ENCODE measurements around the gene TLCD2. TPM values are rescaled to one million over a fixed set of nuclear protein-coding genes. Genes with fewer than 3 reads are reported as not detected.

Gene TLCD2
- total and polyA plus RNA-seq, 5 donors: 1.5 to 6.1 (median 2.1) TPM

- intact Hi-C loops (cut with DNase I): no loop called here
- H3K27me3 ChIP-seq (ENCODE audit: control insufficient read depth, insufficient read depth): no peaks in the 10 kb centered on the region
- no peak for ATAC-seq
- no peak overlapping the region for H3K4me3 ChIP-seq (ENCODE audit: low read length)
- 96% methylated on average over 10 of the region's 10 CpGs for WGBS
- H3K27ac ChIP-seq (ENCODE audit: low read length): no peak overlapping the region
- H3K9me3 ChIP-seq (ENCODE audit: control insufficient read depth, low read length): no peaks in the 10 kb centered on the region
- no peak for DNase-seq
- H3K4me1 ChIP-seq (ENCODE audit: control insufficient read depth, insufficient read depth, low read length): peaks cover 7% of the 10 kb centered on the region
These were observed 25.2 kb upstream of the TLCD2 start for GRCh38 chr17:1735418-1735817.

DNA sequence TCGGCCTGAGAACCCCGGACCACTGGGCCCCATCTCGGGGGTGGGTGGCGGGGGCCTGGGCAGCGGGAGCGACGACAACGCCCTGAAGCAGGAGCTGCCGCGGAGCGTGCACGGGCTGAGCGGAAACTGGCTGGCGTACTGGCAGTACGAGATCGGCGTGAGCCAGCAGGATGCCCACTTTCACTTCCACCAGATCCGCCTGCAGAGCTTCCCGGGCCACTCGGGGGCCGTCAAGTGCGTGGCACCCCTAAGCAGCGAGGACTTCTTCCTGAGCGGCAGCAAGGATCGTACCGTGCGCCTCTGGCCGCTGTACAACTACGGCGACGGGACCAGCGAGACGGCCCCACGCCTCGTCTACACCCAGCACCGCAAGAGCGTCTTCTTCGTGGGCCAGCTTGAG lies 23.6 kb upstream of the TLCD2 start:
- DNase-seq (peak in 1 of 3 donors; percentile 53), ATAC-seq (no peak)
- H3K27me3 ChIP-seq (ENCODE audit: control insufficient read depth, insufficient read depth): no peaks in the 10 kb centered on the region
- H3K4me3 ChIP-seq (ENCODE audit: low read length): no peak overlapping the region
- no peak overlapping the region for H3K27ac ChIP-seq (ENCODE audit: low read length)
- H3K9me3 ChIP-seq (ENCODE audit: control insufficient read depth, low read length): no peaks in the 10 kb centered on the region
- intact Hi-C loops (cut with DNase I): no loop called here
- 96% methylated on average over 38 of the region's 38 CpGs for WGBS
- H3K4me1 ChIP-seq (ENCODE audit: control insufficient read depth, insufficient read depth, low read length): peaks cover 7% of the 10 kb centered on the region

GRCh38 chr17:1732833-1733321 lies 22.7 kb upstream of the TLCD2 start:
- DNase-seq (no peak), ATAC-seq (no peak)
- no peak overlapping the region for H3K27ac ChIP-seq (ENCODE audit: low read length)
- WGBS: 71% methylated on average over 11 of the region's 11 CpGs
- H3K9me3 ChIP-seq (ENCODE audit: control insufficient read depth, low read length): no peaks in the 10 kb centered on the region
- H3K27me3 ChIP-seq (ENCODE audit: control insufficient read depth, insufficient read depth): no peaks in the 10 kb centered on the region
- intact Hi-C loops (cut with DNase I): no loop called here
- H3K4me1 ChIP-seq (ENCODE audit: control insufficient read depth, insufficient read depth, low read length): peaks cover 7% of the 10 kb centered on the region
- no peak overlapping the region for H3K4me3 ChIP-seq (ENCODE audit: low read length)

DNA sequence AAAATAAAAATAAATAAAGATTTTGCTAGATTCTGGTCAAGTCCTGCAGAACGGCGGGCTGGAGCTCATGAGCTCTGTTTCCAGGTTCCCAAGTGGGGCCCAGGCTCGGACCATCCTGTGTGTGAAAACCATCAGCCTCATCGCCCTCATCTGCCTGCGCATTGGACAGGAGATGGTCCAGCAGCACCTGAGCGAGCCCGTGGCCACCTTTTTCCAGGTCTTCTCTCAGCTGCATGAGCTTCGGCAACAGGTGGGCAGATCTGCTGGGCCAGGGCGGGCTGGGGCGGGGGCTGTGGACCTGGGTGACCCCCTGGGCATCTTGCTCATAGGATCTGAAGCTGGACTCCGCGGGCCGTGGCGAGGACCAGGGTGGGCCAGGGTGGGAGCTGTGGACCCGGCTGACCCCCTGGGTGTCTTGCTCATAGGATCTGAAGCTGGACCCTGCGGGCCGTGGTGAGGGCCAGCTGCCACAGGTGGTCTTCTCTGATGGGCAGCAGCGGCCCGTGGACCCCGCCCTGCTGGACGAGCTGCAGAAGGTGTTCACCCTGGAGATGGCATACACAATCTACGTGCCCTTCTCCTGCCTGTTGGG lies 22.2 kb upstream of the TLCD2 start:
- ATAC-seq: no peak
- WGBS: 91% methylated on average over 22 of the region's 22 CpGs
- peak in 1 of 3 donors; percentile 60 for DNase-seq
- Histone ChIP-seq H3K9me3 (ENCODE audit: control insufficient read depth, low read length) (no peaks in the 10 kb centered on the region), H3K27me3 (ENCODE audit: control insufficient read depth, insufficient read depth) (no peaks in the 10 kb centered on the region), H3K4me3 (ENCODE audit: low read length) (no peak overlapping the region), H3K4me1 (ENCODE audit: control insufficient read depth, insufficient read depth, low read length) (peaks cover 7% of the 10 kb centered on the region), H3K27ac (ENCODE audit: low read length) (no peak overlapping the region)
- intact Hi-C loops (cut with DNase I): no loop called here

DNA sequence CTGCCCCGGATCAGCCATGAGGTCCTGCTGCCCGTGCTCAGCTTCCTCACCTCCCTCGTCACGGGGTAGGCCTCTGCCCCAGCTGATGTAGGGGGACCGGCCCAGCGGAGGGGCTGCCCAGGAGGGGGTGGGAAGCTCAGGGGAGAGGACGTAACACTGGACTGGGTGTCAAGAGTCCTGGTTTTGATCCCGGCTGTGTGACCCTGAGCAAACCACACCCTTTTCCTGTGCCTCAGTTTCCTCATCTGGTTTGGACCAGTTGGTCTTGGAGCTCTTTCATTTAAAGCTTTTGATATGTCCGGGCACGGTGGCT lies 21.0 kb upstream of the TLCD2 start:
- Histone ChIP-seq H3K4me3 (ENCODE audit: low read length) (no peak overlapping the region), H3K9me3 (ENCODE audit: control insufficient read depth, low read length) (no peaks in the 10 kb centered on the region), H3K27me3 (ENCODE audit: control insufficient read depth, insufficient read depth) (no peaks in the 10 kb centered on the region), H3K4me1 (ENCODE audit: control insufficient read depth, insufficient read depth, low read length) (peaks cover under 1% of the 10 kb centered on the region), H3K27ac (ENCODE audit: low read length) (no peak overlapping the region)
- intact Hi-C loops (cut with DNase I): no loop called here
- ATAC-seq (no peak), DNase-seq (no peak)
- WGBS: 88% methylated on average over 10 of the region's 10 CpGs

DNA sequence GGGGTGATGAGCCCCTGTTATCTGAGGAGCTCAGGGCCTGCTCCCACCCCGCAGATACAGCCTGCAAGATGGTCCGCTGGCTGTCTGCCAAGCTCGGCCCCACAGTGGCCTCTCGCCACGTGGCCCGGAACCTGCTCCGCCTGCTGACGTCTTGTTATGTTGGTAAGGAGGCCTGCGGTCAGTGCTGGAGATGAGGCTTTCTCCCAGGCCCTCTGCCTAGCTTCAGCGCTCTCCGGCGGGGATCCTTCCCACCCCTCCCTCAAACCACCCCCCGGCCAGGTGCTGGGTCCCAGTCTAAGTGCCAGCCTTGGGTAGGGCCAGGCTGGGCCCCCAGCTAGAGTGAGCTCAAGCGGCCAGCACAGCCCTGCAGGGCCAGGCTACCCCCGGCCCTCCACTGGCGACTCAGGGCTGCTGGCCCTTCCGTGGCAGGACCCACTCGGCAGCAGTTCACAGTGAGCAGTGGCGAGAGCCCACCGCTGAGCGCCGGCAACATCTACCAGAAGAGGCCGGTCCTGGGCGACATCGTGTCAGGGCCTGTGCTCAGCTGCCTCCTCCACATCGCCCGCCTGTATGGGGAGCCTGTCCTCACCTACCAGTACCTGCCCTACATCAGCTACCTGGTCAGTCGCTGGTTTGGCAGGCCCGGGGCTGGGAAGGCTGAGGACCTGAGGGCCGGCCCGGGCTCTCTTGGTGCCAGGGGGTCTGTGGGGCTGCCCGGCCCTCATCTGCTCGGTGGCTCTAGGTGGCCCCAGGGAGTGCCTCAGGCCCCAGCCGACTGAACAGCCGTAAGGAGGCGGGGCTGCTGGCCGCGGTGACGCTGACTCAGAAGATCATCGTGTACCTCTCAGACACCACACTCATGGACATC lies 20.4 kb upstream of the TLCD2 start:
- Histone ChIP-seq H3K27me3 (ENCODE audit: control insufficient read depth, insufficient read depth) (no peaks in the 10 kb centered on the region), H3K27ac (ENCODE audit: low read length) (peak overlapping the region; percentile 42), H3K4me1 (ENCODE audit: control insufficient read depth, insufficient read depth, low read length) (peaks cover under 1% of the 10 kb centered on the region), H3K9me3 (ENCODE audit: control insufficient read depth, low read length) (no peaks in the 10 kb centered on the region), H3K4me3 (ENCODE audit: low read length) (no peak overlapping the region)
- DNase-seq: peak; percentile 89 to 96 (median 94)
- ATAC-seq: peak; percentile 75 to 78
- intact Hi-C loops (cut with DNase I): no loop called here
- 70% methylated on average over 40 of the region's 40 CpGs for WGBS

GRCh38 chr17:1729966-1730325 lies 19.8 kb upstream of the TLCD2 start:
- peak in 1 of 3 donors; percentile 68 for DNase-seq
- peaks cover 5% of the 10 kb centered on the region for H3K4me1 ChIP-seq (ENCODE audit: control insufficient read depth, insufficient read depth, low read length)
- H3K4me3 ChIP-seq (ENCODE audit: low read length): no peak overlapping the region
- H3K9me3 ChIP-seq (ENCODE audit: control insufficient read depth, low read length): no peaks in the 10 kb centered on the region
- H3K27me3 ChIP-seq (ENCODE audit: control insufficient read depth, insufficient read depth): no peaks in the 10 kb centered on the region
- peak in 1 of 2 donors; percentile 25 for ATAC-seq
- 41% methylated on average over 15 of the region's 15 CpGs for WGBS
- H3K27ac ChIP-seq (ENCODE audit: low read length): peak overlapping the region; percentile 42
- intact Hi-C loops (cut with DNase I): loop anchor here in 1 of 4 donors (5.0 kb wide), 1 partner anchor 47 kb away; no protein-coding TSS in a partner anchor

DNA sequence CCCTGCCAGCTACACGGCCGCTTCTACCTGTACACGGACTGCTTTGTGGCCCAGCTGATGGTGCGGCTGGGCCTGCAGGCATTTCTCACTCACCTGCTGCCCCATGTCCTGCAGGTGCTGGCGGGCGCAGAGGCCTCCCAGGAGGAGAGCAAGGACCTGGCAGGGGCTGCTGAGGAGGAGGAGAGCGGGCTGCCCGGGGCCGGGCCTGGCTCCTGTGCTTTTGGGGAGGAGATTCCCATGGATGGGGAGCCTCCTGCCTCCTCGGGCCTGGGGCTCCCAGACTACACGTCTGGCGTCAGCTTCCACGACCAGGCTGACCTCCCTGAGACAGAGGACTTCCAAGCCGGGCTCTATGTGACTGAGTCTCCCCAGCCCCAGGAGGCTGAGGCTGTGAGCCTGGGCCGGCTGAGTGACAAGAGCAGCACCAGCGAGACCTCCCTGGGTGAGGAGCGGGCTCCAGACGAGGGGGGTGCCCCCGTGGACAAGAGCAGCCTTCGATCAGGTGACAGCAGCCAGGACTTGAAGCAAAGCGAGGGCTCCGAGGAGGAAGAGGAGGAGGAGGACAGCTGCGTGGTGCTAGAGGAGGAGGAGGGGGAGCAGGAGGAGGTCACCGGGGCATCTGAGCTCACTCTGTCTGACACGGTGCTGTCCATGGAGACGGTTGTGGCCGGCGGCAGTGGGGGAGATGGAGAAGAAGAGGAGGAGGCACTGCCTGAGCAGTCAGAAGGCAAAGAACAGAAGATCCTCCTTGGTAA lies 17.9 kb upstream of the TLCD2 start:
- intact Hi-C loops (cut with DNase I): loop anchor here in 1 of 4 donors (5.0 kb wide), 1 partner anchor 49 kb away; no protein-coding TSS in a partner anchor
- peaks cover 8% of the 10 kb centered on the region for H3K4me1 ChIP-seq (ENCODE audit: control insufficient read depth, insufficient read depth, low read length)
- 90% methylated on average over 28 of the region's 28 CpGs for WGBS
- ATAC-seq (no peak), DNase-seq (peak in 2 of 3 donors; percentile 40 to 57)
- H3K4me3 ChIP-seq (ENCODE audit: low read length): no peak overlapping the region
- no peak overlapping the region for H3K27ac ChIP-seq (ENCODE audit: low read length)
- H3K27me3 ChIP-seq (ENCODE audit: control insufficient read depth, insufficient read depth): no peaks in the 10 kb centered on the region
- no peaks in the 10 kb centered on the region for H3K9me3 ChIP-seq (ENCODE audit: control insufficient read depth, low read length)

- intact Hi-C loops (cut with DNase I): loop anchor here in 1 of 4 donors (5.0 kb wide), 1 partner anchor 50 kb away; no protein-coding TSS in a partner anchor
- Histone ChIP-seq H3K4me3 (ENCODE audit: low read length) (no peak overlapping the region), H3K27ac (ENCODE audit: low read length) (no peak overlapping the region), H3K9me3 (ENCODE audit: control insufficient read depth, low read length) (no peaks in the 10 kb centered on the region), H3K27me3 (ENCODE audit: control insufficient read depth, insufficient read depth) (no peaks in the 10 kb centered on the region), H3K4me1 (ENCODE audit: control insufficient read depth, insufficient read depth, low read length) (peaks cover 9% of the 10 kb centered on the region)
- ATAC-seq (no peak), DNase-seq (peak in 2 of 3 donors; percentile 51 to 53)
- 93% methylated on average over 21 of the region's 21 CpGs for WGBS
These were observed 17.1 kb upstream of the TLCD2 start for GRCh38 chr17:1727258-1727789.

GRCh38 chr17:1726626-1727257 lies 16.6 kb upstream of the TLCD2 start:
- Histone ChIP-seq H3K4me3 (ENCODE audit: low read length) (no peak overlapping the region), H3K9me3 (ENCODE audit: control insufficient read depth, low read length) (no peaks in the 10 kb centered on the region), H3K27me3 (ENCODE audit: control insufficient read depth, insufficient read depth) (no peaks in the 10 kb centered on the region), H3K4me1 (ENCODE audit: control insufficient read depth, insufficient read depth, low read length) (peaks cover 9% of the 10 kb centered on the region), H3K27ac (ENCODE audit: low read length) (no peak overlapping the region)
- peak; percentile 25 to 52 (median 47) for DNase-seq
- 72% methylated on average over 18 of the region's 18 CpGs for WGBS
- intact Hi-C loops (cut with DNase I): loop anchor here in 1 of 4 donors (5.0 kb wide), 1 partner anchor 51 kb away; no protein-coding TSS in a partner anchor
- no peak for ATAC-seq
